IPS DF 6.9 (cell line): ENCODE data around the gene CNTN3.
A peak's percentile ranks its signal among the peaks of the same experiment; 100 is the strongest.

Source experiments
- DNase-seq: peaks from one replicate; pipeline ENCODE4 v3.0.0-alpha.2; 2013; ENCODE audit warnings: low read depth, low spot score
- H3K27ac ChIP-seq: one replicate; pipeline ENCODE4 v1.5.1; 2013; ENCODE audit warnings: low read length, control low read depth
- H3K27me3 ChIP-seq: 2 replicates; pipeline ENCODE4 v1.6.1; 2013; ENCODE audit warnings: mild to moderate bottlenecking, low read length; ENCODE audit not compliant: control insufficient read depth, insufficient read depth
- H3K36me3 ChIP-seq: 2 replicates; pipeline ENCODE4 v1.6.1; 2013; ENCODE audit warnings: low read length; ENCODE audit not compliant: control insufficient read depth, insufficient read depth
- H3K4me1 ChIP-seq: 2 replicates; pipeline ENCODE4 v1.6.1; 2013; ENCODE audit warnings: low read length; ENCODE audit not compliant: control insufficient read depth, insufficient read depth
- H3K4me3 ChIP-seq: 2 replicates; pipeline ENCODE4 v1.5.1; 2013; ENCODE audit warnings: mild to moderate bottlenecking, low read length
- H3K9me3 ChIP-seq: 2 replicates; pipeline ENCODE4 v1.6.1; 2013; ENCODE audit warnings: low read length, inconsistent platforms; ENCODE audit not compliant: control insufficient read depth, insufficient read depth
- WGBS: extraction: QIAGEN DNeasy Blood & Tissue Kit; methylation state at CpG from one replicate; pipeline ENCODE4 v1.1.7; 2013; ENCODE audit warnings: mixed read lengths, missing lambda C conversion rate; ENCODE audit not compliant: insufficient read length, insufficient coverage; 5-methylcytosine and 5-hydroxymethylcytosine counted together

The CNTN3 gene

DNA sequence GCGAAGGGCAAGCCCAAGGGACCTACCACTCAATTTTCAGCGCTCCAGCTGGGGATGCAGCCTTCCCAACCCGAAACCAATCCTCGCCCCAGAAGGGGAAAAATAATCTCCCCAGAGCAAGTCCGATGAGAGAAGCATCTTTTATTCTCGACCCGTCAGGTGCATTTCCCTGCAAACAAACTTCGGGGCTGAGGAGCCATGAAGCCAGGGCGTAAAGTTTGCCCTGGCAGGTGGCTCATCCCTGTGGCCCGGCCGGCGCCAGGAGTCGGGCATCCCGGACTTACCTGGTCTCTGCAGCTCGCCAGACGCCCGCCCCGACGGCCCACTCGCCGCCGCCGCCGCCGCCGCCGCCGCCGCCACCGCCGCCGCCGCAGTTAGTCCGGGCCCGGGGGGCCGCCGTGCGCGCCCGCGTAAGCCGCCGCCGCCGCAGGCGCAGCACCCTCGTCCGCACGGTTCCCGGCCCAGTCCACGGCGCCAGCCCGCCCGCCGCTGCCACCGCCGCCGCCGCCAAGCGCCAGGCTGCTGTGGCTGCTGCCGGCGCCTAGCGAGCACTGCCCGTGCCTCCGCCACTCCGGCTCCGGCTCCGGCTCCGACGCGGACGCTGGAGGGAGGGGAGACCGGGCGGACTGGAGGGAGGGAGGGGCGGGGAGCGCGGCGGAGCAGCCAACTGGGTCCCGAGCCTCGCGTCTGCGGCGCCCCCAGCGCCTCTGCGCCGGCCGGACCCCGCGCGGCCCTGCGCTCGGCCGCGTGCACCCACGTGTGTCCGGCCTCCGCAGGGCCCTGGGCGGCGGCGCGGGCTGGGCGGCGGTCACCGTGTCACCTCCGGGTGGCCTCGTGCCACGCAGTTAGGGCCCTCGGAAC is at the start of gene CNTN3:
Gene CNTN3, minus strand, starts transcription at position 553 of the 861 bp plus-strand sequence. CDS start 93,547 bp downstream, outside the sequence.
- Histone ChIP-seq H3K27me3 (peaks cover 26% of the 10 kb centered on the region), H3K9me3 (no peaks in the 10 kb centered on the region), H3K4me1 (no peaks in the 10 kb centered on the region), H3K4me3 (peak within 1 kb of the TSS; percentile 56; the same call in 1 of the 2 replicates), H3K36me3 (no peaks in the 10 kb centered on the region), H3K27ac (no peak within 1 kb of the TSS)
- DNase-seq, result peak; percentile 7
- no CpG with 5 or more reads among the region's 108 CpGs for WGBS

DNA sequence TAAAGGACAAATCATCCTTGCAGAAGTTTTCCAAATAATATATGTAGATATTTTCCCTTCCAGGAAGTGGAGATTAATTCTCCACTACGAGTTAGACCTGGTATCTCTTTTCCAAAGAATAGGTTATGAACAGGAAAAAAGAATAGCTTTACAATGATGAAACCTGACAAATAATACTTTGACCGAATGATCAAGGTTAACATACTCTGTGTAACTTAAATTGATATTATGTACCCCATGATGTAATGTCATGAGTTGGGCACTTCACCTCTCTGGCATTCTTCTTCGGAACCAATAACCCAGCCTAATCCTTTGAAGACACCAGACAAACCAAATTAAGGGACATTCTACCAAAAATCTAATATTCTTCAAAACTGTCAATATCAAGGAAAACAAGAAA is 48.7 kb upstream of the CNTN3 start:
- no peak for DNase-seq
- Histone ChIP-seq H3K4me3 (no peak overlapping the region), H3K27me3 (no peaks in the 10 kb centered on the region), H3K9me3 (no peaks in the 10 kb centered on the region; the same call in 1 of the 2 replicates), H3K36me3 (no peaks in the 10 kb centered on the region), H3K27ac (no peak overlapping the region), H3K4me1 (no peaks in the 10 kb centered on the region)
- no CpG with 5 or more reads among the region's 3 CpGs for WGBS

DNA sequence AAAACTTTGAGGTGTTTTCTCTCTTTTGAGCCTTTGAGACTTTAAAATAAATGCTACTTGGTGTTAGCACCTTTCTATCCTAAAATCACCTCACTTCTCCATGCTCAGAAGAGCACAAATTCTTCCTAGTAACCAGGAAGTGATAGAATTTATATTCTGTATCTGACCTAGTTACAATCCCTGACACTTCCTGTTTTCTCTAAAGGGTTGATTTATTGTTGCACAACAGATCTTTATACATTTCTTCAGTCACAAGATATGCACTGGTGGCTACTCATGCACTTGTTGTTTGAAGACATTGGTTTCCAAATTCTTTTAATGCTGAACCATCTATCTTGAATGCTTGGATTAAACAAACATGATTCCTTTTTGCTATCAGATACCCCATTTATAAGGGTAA is 47.2 kb upstream of the CNTN3 start:
- Histone ChIP-seq H3K9me3 (no peaks in the 10 kb centered on the region), H3K36me3 (no peaks in the 10 kb centered on the region), H3K27ac (no peak overlapping the region), H3K4me1 (no peaks in the 10 kb centered on the region), H3K4me3 (no peak overlapping the region), H3K27me3 (no peaks in the 10 kb centered on the region)
- no peak for DNase-seq

DNA sequence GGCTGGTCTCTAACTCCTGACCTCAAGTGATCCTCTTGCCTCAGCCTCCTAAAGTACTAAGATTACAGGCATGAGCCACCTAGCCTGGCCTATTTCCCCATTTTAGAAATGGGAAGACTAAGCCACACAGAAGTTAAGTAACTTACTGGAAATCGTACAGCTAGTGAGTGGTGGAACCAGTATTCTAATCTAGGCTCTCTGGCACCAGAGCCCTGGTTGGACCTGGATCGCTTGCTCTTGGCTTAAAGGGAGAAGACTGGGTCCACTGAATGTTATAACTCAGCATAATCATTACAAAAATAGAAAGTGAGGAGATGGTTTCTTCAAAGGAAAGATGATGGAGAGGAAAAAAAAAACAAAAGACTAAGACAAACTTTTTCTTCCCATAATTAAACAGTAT is 37.4 kb upstream of the CNTN3 start:
- no CpG with 5 or more reads among the region's 2 CpGs for WGBS
- no peak for DNase-seq
- Histone ChIP-seq H3K4me1 (no peaks in the 10 kb centered on the region), H3K36me3 (no peaks in the 10 kb centered on the region), H3K27ac (no peak overlapping the region), H3K27me3 (no peaks in the 10 kb centered on the region), H3K9me3 (no peaks in the 10 kb centered on the region), H3K4me3 (no peak overlapping the region)

DNA sequence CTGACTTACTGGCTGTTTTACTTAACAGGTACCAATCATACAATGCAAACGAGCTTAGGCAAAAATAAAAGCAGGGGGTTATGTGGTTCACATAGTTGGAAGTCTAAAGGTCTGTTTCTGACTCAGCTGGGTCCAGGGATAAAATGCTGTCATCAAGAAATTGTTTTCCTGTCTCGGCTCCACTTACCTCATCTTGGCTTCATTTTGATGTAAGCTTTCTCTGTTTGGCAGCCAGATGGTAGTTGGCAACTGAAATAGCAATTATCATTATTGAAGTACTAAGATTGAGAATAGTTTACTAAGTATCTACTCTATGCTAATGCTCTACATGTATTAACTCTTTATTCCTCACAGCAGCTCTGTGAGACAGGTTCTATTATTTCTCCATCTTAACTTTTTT is 36.8 kb upstream of the CNTN3 start:
- no CpG with 5 or more reads among the region's 2 CpGs for WGBS
- H3K9me3 ChIP-seq, result no peaks in the 10 kb centered on the region
- H3K36me3 ChIP-seq, result no peaks in the 10 kb centered on the region
- H3K27ac ChIP-seq, result no peak overlapping the region
- no peaks in the 10 kb centered on the region for H3K4me1 ChIP-seq
- no peak for DNase-seq
- H3K27me3 ChIP-seq, result no peaks in the 10 kb centered on the region
- H3K4me3 ChIP-seq, result no peak overlapping the region

DNA sequence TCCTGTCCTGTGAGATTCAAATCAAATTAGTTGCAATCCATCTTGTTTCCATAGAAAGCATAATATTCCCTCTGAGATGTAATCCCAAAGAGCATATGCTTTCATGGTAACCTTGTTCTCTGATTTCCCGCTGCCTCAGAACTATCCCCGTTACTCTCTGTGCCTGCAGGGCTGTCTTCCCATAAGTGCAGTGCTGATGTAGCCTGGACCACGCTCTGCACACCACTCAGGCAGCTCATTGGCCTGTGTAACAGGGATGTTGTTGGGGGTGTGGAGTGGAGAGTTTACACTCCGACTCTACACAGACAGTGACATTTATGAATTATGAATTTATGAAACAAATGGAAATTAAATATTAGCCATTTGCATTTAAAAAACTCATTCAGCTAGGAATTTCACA is 33.6 kb upstream of the CNTN3 start:
- DNase-seq, result no peak
- no peaks in the 10 kb centered on the region for H3K27me3 ChIP-seq
- H3K36me3 ChIP-seq, result no peaks in the 10 kb centered on the region
- H3K27ac ChIP-seq, result no peak overlapping the region
- no peaks in the 10 kb centered on the region for H3K4me1 ChIP-seq
- WGBS, result no CpG with 5 or more reads among the region's 4 CpGs
- no peak overlapping the region for H3K4me3 ChIP-seq
- no peaks in the 10 kb centered on the region for H3K9me3 ChIP-seq

DNA sequence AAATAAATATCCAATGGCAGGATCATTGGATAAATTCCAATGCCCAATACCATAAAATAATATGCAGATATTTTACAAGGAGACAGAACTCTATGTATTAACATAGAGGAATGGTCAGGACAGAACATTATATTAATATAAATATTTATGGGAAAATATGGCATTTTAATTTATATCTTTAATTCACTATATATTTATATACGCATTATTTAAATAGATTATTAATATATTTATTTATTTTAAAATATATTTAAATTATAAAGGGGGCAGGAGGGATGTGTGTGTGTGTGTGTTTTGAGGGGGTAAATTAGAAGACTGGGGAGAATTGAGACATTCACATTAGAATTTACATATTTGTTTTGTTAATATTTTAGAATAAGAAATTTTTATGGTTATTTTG is 31.6 kb upstream of the CNTN3 start:
- no peaks in the 10 kb centered on the region for H3K9me3 ChIP-seq
- no peaks in the 10 kb centered on the region for H3K4me1 ChIP-seq
- H3K4me3 ChIP-seq, result no peak overlapping the region
- no peaks in the 10 kb centered on the region for H3K27me3 ChIP-seq
- no CpG with 5 or more reads among the region's 1 CpG for WGBS
- H3K27ac ChIP-seq, result no peak overlapping the region
- DNase-seq, result no peak
- H3K36me3 ChIP-seq, result no peaks in the 10 kb centered on the region

DNA sequence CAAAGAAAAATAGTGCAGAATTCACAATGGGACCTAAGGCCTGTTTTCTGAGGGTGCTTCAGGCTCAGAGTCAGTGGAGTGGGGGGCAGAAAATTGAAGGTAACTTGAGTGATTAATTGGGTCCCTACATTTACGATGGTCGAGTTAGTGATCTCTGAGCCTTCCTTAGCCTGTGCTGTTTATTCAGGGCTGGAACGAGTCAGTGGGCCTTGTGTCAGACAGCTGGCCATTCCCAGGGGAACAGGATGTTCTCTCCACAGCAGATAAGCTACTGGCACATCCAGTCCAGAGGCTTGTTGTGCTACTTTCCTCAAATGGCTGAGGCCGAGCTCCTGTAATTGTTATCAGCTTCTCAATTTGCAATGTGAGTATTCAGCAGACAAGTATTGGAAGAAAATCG is 29.2 kb upstream of the CNTN3 start:
- H3K36me3 ChIP-seq, result no peaks in the 10 kb centered on the region
- no CpG with 5 or more reads among the region's 5 CpGs for WGBS
- no peaks in the 10 kb centered on the region for H3K27me3 ChIP-seq
- no peak for DNase-seq
- no peak overlapping the region for H3K27ac ChIP-seq
- H3K4me1 ChIP-seq, result no peaks in the 10 kb centered on the region
- no peak overlapping the region for H3K4me3 ChIP-seq
- no peaks in the 10 kb centered on the region for H3K9me3 ChIP-seq

DNA sequence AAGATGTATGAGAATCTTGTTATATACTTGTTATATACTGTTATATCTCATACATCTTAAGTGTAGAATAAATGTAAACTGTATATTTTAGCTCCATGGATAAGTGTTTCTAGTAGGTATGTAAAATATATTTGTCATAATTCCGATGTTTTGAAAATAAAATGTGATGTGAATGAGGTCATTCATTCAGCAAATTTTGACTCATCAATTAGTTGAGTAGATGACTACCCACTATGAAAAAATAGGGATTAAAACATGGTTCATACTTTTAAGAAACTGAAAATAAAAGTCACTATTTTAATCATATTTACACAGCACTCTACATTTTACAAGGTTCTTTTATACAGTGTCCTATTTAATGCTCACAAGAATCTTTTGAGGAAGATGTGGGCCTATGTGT is 28.4 kb upstream of the CNTN3 start:
- no CpG with 5 or more reads among the region's 1 CpG for WGBS

DNA sequence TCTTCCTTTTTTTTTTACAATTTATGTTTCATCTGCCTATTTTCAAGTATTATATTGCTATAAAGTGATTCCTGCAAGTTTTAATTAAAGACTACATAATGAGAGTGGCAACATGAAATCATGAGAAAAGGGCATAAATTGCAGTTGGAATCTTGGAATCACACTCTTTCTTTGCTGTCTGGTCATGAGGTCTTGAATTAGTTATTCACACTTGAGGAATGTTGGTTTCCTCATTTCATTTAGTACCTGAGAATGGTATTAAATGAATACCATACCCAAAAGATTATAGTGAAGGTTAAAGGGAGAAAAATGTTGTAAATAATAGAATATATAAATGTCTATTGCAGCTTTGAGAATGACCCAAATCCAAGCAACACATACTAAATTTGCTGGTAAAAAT is 25.8 kb upstream of the CNTN3 start:
- no peak overlapping the region for H3K27ac ChIP-seq
- no peak overlapping the region for H3K4me3 ChIP-seq
- DNase-seq, result no peak
- no peaks in the 10 kb centered on the region for H3K36me3 ChIP-seq
- no peaks in the 10 kb centered on the region for H3K9me3 ChIP-seq
- no peaks in the 10 kb centered on the region for H3K4me1 ChIP-seq
- no peaks in the 10 kb centered on the region for H3K27me3 ChIP-seq

More for the DNA sequence above, 28.4 kb upstream of the CNTN3 start:
- no peak overlapping the region for H3K27ac ChIP-seq
- no peaks in the 10 kb centered on the region for H3K36me3 ChIP-seq
- no peaks in the 10 kb centered on the region for H3K9me3 ChIP-seq
- H3K27me3 ChIP-seq, result no peaks in the 10 kb centered on the region
- no peak for DNase-seq
- H3K4me1 ChIP-seq, result no peaks in the 10 kb centered on the region
- H3K4me3 ChIP-seq, result no peak overlapping the region

DNA sequence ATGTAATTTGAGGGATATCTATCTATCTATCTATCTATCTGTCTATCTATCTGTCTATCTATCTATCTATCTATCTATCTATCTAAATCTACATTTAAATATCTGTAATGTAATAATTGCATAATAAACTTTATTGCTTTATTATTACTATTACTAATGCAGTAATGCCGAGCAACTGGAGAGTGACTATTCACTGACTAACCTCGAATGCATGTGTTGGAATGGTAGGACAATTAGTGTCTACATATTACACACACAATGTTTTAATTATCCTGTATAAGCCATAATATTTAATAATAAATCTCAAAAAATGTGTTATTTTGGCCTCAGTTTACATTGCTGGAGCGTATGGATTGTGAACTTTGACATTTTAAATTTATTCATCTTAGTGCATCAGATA is 25.2 kb upstream of the CNTN3 start:
- Histone ChIP-seq H3K4me1 (no peaks in the 10 kb centered on the region), H3K27ac (no peak overlapping the region), H3K9me3 (no peaks in the 10 kb centered on the region), H3K27me3 (no peaks in the 10 kb centered on the region), H3K36me3 (no peaks in the 10 kb centered on the region), H3K4me3 (no peak overlapping the region)
- no peak for DNase-seq
- no CpG with 5 or more reads among the region's 3 CpGs for WGBS
